Loucy (cell line): ENCODE results near the gene PLXNB3.
"Not testable (repeated sequence)": the region's sequence is repeated elsewhere in the genome, so short reads cannot be mapped to it uniquely, and the experiment has no call there.

ENCODE experiments used
- H2AFZ ChIP-seq: fragments of 200-600 bp; sonication (generic); 2 replicates; pipeline ENCODE4 v1.6.0; 2016; ENCODE audit warnings: antibody characterized with exemption, mild to moderate bottlenecking, low read length, moderate library complexity
- H3F3A ChIP-seq: fragments of 200-600 bp; 2 replicates; pipeline ENCODE4 v1.6.0; 2016; ENCODE audit warnings: antibody characterized with exemption, low read depth, mild to moderate bottlenecking
- H3K27me3 ChIP-seq: fragments of 200-600 bp; sonication (generic); 2 replicates; pipeline ENCODE4 v1.6.1; 2014; ENCODE audit warnings: low read length, mild to moderate bottlenecking; ENCODE audit not compliant: insufficient read depth, poor library complexity, severe bottlenecking
- H3K36me3 ChIP-seq: fragments of 200-600 bp; sonication (generic); 2 replicates; pipeline ENCODE4 v1.6.1; 2016; ENCODE audit warnings: low read length; ENCODE audit not compliant: insufficient read depth
- H3K4me1 ChIP-seq: fragments of 200-600 bp; sonication (generic); 2 replicates; pipeline ENCODE4 v1.5.1; 2014; ENCODE audit warnings: low read length, mild to moderate bottlenecking; ENCODE audit not compliant: insufficient read depth, poor library complexity, severe bottlenecking
- H3K4me2 ChIP-seq: fragments of 200-600 bp; sonication (generic); 2 replicates; pipeline ENCODE4 v1.6.0; 2014; ENCODE audit warnings: antibody characterized with exemption, low read length, low read depth, mild to moderate bottlenecking; ENCODE audit not compliant: poor library complexity, severe bottlenecking
- H3K4me3 ChIP-seq: fragments of 200-600 bp; sonication (generic); 2 replicates; pipeline ENCODE4 v1.5.1; 2014; ENCODE audit warnings: low read length, mild to moderate bottlenecking, mixed read lengths; ENCODE audit not compliant: poor library complexity, severe bottlenecking
- H3K79me2 ChIP-seq: fragments of 200-600 bp; sonication (generic); 2 replicates; pipeline ENCODE4 v1.6.1; 2014; ENCODE audit warnings: low read length; ENCODE audit not compliant: insufficient read depth
- H3K9ac ChIP-seq: fragments of 200-600 bp; sonication (generic); 2 replicates; pipeline ENCODE4 v1.6.0; 2014; ENCODE audit warnings: mild to moderate bottlenecking, low read depth, low read length, moderate library complexity; ENCODE audit not compliant: poor library complexity, severe bottlenecking
- H3K9me2 ChIP-seq: fragments of 200-600 bp; sonication (generic); replicated peaks from 2 replicates; pipeline ENCODE4 v1.6.1; 2016; ENCODE audit warnings: low read depth, low read length, mixed read lengths
- H3K9me3 ChIP-seq: fragments of 200-600 bp; sonication (generic); 2 replicates; pipeline ENCODE4 v1.6.1; 2014; ENCODE audit warnings: mild to moderate bottlenecking, antibody characterized with exemption, low read length, low read depth; ENCODE audit not compliant: insufficient read depth
- H4K20me1 ChIP-seq: fragments of 200-600 bp; sonication (generic); 2 replicates; pipeline ENCODE4 v1.6.0; 2014; ENCODE audit warnings: antibody characterized with exemption, low read length, mild to moderate bottlenecking; ENCODE audit not compliant: insufficient read depth, poor library complexity, severe bottlenecking
- EZH2phosphoT487 ChIP-seq: fragments of 200-600 bp; IDR thresholded peaks from 2 replicates; pipeline ENCODE4 v1.6.1; 2018; ENCODE audit warnings: antibody characterized with exemption, mild to moderate bottlenecking, moderate library complexity, borderline replicate concordance
- TF ChIP-seq, protein P1 (sequence below): fragments of 200-600 bp; sonication (generic); conservative IDR thresholded peaks from 2 replicates; pipeline ENCODE4 v1.5.1; 2014; ENCODE audit warnings: mild to moderate bottlenecking, antibody characterized with exemption, low read length

Gene PLXNB3

DNA sequence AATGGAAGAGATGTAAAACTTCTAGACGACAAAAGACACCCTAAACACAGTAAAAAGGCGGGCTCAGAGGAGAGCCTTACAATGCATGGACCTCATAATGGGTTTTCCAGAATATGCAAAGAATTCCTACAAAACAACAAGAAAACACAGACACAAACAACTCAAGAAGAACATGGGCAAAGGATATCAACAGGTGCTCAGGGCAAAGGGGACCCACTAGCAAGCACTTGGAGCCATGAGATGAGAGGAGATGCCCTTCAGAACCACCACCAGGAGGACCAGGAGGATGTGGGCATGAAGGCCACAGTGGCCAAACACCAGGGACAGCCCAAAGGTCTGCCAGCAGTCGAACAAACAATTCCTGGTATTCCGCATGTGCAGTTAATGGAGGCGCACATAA lies 49.1 kb downstream of the PLXNB3 start:
- Histone ChIP-seq H3K79me2 (no peaks in the 10 kb centered on the region), H3K36me3 (no peaks in the 10 kb centered on the region), H4K20me1 (no peaks in the 10 kb centered on the region), H3K27me3 (no peaks in the 10 kb centered on the region), H3K9me2 (no peaks in the 10 kb centered on the region), H2AFZ (no peak overlapping the region), H3K4me3 (no peak overlapping the region), H3K4me1 (peaks cover 4% of the 10 kb centered on the region), H3K4me2 (no peak overlapping the region), H3K9ac (no peak overlapping the region), H3F3A (no peaks in the 10 kb centered on the region), H3K9me3 (no peaks in the 10 kb centered on the region)
- TF ChIP-seq, protein P1, sequence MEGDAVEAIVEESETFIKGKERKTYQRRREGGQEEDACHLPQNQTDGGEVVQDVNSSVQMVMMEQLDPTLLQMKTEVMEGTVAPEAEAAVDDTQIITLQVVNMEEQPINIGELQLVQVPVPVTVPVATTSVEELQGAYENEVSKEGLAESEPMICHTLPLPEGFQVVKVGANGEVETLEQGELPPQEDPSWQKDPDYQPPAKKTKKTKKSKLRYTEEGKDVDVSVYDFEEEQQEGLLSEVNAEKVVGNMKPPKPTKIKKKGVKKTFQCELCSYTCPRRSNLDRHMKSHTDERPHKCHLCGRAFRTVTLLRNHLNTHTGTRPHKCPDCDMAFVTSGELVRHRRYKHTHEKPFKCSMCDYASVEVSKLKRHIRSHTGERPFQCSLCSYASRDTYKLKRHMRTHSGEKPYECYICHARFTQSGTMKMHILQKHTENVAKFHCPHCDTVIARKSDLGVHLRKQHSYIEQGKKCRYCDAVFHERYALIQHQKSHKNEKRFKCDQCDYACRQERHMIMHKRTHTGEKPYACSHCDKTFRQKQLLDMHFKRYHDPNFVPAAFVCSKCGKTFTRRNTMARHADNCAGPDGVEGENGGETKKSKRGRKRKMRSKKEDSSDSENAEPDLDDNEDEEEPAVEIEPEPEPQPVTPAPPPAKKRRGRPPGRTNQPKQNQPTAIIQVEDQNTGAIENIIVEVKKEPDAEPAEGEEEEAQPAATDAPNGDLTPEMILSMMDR: no peak
- no peak for TF ChIP-seq EZH2phosphoT487

DNA sequence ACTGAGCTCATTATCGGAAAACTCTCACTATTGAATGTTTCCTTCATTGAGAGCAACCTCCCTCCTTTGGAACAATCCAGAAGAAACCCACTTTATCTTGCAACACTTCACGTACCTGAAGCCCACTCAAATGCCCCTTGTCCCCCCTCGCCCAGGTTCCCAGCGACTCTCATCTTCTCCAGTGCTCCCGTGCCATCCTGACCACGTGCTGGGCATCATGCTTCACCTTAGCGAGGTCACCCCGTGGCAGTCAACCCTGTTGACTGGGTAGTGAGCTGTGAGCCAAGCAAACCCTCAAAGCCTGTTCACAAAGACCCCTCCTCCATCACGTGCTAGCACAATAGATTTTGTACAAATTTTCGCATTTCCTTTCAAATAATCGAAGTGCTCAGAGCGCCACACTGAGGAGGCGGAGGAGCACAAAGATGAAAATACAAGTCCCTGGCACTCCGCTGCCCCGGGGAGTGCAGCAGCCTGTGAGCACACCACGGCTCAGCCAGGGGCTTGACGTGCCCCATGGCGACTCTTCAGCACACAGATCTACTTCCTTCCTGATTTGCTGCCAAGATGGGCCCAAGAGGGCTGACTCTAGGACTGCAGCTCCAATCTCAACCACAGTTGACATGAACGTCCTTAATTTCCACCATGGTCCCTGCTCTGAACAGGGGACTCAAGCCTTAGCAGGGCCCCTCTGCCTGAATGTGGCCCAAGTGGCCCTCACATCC lies 50.7 kb downstream of the PLXNB3 start:
- no peaks in the 10 kb centered on the region for H3F3A ChIP-seq
- H3K9me2 ChIP-seq: no peaks in the 10 kb centered on the region
- H3K9ac ChIP-seq: no peak overlapping the region
- H3K9me3 ChIP-seq: no peaks in the 10 kb centered on the region
- peaks cover 4% of the 10 kb centered on the region for H3K4me1 ChIP-seq
- H3K4me3 ChIP-seq: no peak overlapping the region
- TF ChIP-seq, protein P1: no peak
- TF ChIP-seq EZH2phosphoT487: no peak
- H3K4me2 ChIP-seq: no peak overlapping the region
- no peaks in the 10 kb centered on the region for H3K36me3 ChIP-seq
- no peaks in the 10 kb centered on the region for H4K20me1 ChIP-seq
- H3K27me3 ChIP-seq: no peaks in the 10 kb centered on the region
- H3K79me2 ChIP-seq: no peaks in the 10 kb centered on the region
- no peak overlapping the region for H2AFZ ChIP-seq

DNA sequence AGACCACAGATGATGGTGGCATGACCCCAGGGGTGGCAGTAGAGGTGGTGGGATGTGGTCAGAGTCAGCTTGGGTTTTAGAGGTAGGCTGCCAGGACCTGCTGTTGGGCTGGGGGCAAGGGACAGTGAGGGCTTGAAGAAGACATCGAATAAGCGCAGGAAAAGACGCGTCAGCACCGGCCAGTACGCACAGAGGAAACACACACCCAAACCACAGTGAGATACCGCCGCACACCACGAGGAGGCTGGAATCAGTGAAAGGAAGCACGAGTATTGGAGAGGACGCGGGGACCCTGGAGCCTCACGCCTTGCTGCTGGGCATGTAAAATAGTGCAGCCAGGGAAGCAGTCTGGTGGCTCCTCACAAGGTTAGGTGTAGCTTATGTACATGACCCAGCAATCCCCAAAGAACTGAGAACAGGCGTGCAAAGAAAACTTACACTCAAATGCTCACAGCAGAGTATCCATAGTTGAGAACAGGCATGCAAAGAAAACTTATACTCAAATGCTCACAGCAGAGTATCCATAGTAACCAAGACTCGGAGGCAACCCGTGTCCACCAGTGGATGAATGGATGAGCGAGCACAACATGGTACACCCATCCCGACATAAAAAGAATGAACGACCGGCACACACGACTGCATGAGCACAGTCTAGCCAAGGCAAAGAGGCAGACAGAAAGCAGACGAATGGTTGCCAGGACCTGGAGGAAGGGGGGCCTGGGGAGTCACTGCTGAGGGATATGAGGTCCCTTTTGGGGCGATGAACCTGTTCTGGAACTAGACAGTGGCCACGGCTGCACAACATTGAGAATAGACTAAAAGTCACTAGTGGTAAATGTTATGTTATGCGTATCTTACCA lies 53.0 kb downstream of the PLXNB3 start:
- no peaks in the 10 kb centered on the region for H3K79me2 ChIP-seq
- no peaks in the 10 kb centered on the region for H3K9me3 ChIP-seq
- peaks cover 18% of the 10 kb centered on the region for H3K4me1 ChIP-seq
- TF ChIP-seq, protein P1: no peak
- TF ChIP-seq EZH2phosphoT487: no peak
- H3K9me2 ChIP-seq: no peaks in the 10 kb centered on the region
- H3K4me2 ChIP-seq: no peak overlapping the region
- no peak overlapping the region for H3K4me3 ChIP-seq
- no peaks in the 10 kb centered on the region for H3K27me3 ChIP-seq
- H3F3A ChIP-seq: no peaks in the 10 kb centered on the region
- no peaks in the 10 kb centered on the region for H3K36me3 ChIP-seq
- H2AFZ ChIP-seq: no peak overlapping the region
- H3K9ac ChIP-seq: no peak overlapping the region
- no peaks in the 10 kb centered on the region for H4K20me1 ChIP-seq

DNA sequence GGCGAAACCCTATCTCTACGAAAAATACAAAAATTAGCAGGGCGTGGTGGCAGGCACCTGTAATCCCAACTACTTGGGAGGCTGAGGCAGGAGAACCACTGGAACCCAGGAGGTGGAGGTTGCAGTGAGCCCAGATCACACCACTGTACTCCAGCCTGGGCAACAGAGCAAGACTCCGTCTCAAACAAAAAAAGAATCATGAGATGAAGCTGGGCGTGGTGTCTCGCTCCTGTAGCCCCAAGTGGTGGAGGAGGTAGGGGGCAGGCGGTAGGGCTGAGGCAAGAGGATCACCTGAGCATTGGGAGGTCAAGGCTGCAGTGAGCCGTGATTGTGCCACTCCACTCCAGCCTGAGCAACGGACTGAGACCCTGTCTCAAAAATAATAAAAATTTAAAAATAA lies 54.0 kb downstream of the PLXNB3 start:
- H3K4me1 ChIP-seq: peaks cover 24% of the 10 kb centered on the region
- H4K20me1 ChIP-seq, H3F3A ChIP-seq, H3K4me3 ChIP-seq, H3K27me3 ChIP-seq, H3K9me3 ChIP-seq, H3K79me2 ChIP-seq, H3K36me3 ChIP-seq, H3K9ac ChIP-seq, H3K9me2 ChIP-seq, H3K4me2 ChIP-seq, H2AFZ ChIP-seq: not testable (repeated sequence)
